Ecto neural progenitor cell (in vitro differentiated cells): ENCODE results near the gene FHIT.

Experiments used
- DNase-seq: peaks from one replicate; pipeline ENCODE4 v3.0.0-alpha.2; 2018; ENCODE audit warnings: low spot score

FHIT gene

GRCh38 chr3:60399861-60400845 is 851.1 kb downstream of the FHIT start:
- no peak for DNase-seq

GRCh38 chr3:60399292-60399691 is 852.0 kb downstream of the FHIT start:
- DNase-seq: no peak

GRCh38 chr3:60395173-60395762 is 856.0 kb downstream of the FHIT start:
- no peak for DNase-seq

- DNase-seq: no peak
Observed at GRCh38 chr3:60393946-60394345, 857.3 kb downstream of the FHIT start.

GRCh38 chr3:60392501-60392900 is 858.8 kb downstream of the FHIT start:
- DNase-seq: no peak

GRCh38 chr3:60391292-60391691 is 860.0 kb downstream of the FHIT start:
- DNase-seq: no peak

GRCh38 chr3:60388731-60389130 is 862.5 kb downstream of the FHIT start:
- DNase-seq: no peak

- DNase-seq: no peak
Observed at GRCh38 chr3:60386306-60386705, 864.9 kb downstream of the FHIT start.

GRCh38 chr3:60384341-60384740 is 866.9 kb downstream of the FHIT start:
- no peak for DNase-seq

GRCh38 chr3:60383345-60383744 is 867.9 kb downstream of the FHIT start:
- no peak for DNase-seq

GRCh38 chr3:60366486-60366885 is 884.8 kb downstream of the FHIT start:
- no peak for DNase-seq

- DNase-seq: no peak
Observed at GRCh38 chr3:60365360-60365759, 885.9 kb downstream of the FHIT start.

- DNase-seq: no peak
Observed at GRCh38 chr3:60364475-60364874, 886.8 kb downstream of the FHIT start.

GRCh38 chr3:60363817-60364216 is 887.4 kb downstream of the FHIT start:
- DNase-seq: no peak

GRCh38 chr3:60355825-60356224 is 895.4 kb downstream of the FHIT start:
- no peak for DNase-seq

- DNase-seq: no peak
Observed at GRCh38 chr3:60351481-60351880, 899.8 kb downstream of the FHIT start.

- no peak for DNase-seq
Observed at GRCh38 chr3:60344340-60344739, 906.9 kb downstream of the FHIT start.

- DNase-seq: no peak
Observed at GRCh38 chr3:60343831-60344230, 907.4 kb downstream of the FHIT start.

- no peak for DNase-seq
Observed at GRCh38 chr3:60339304-60339703, 911.9 kb downstream of the FHIT start.

GRCh38 chr3:60337421-60337820 is 913.8 kb downstream of the FHIT start:
- DNase-seq: no peak

GRCh38 chr3:60336061-60336460 is 915.2 kb downstream of the FHIT start:
- no peak for DNase-seq

- no peak for DNase-seq
Observed at GRCh38 chr3:60333710-60334109, 917.5 kb downstream of the FHIT start.

GRCh38 chr3:60330107-60330506 is 921.1 kb downstream of the FHIT start:
- DNase-seq: no peak
